Lower leg skin (tissue), 4 donors: ENCODE results near the gene BLNK. TPM values are rescaled to one million over a fixed set of nuclear protein-coding genes. Genes with fewer than 3 reads are reported as not detected.
A peak's percentile ranks its signal among the peaks of the same experiment; 100 is the strongest.

Experiments used
- DNase-seq, 2 donors: peaks; one replicate each; pipeline ENCODE4 v3.0.0-alpha.2; 2019; ENCODE audit warnings: low spot score in 2 of 2
- H3K4me3 ChIP-seq: fragments of 200-600 bp; sonication (generic); 2 replicates; pipeline ENCODE4 v1.5.1; 2017; ENCODE audit warnings: mild to moderate bottlenecking, low read depth; ENCODE audit not compliant: poor library complexity, severe bottlenecking
- CTCF ChIP-seq, 3 donors: fragments of 450-650 bp; IDR thresholded peaks; one replicate each; pipeline ENCODE4 v1.5.1; 2016; ENCODE audit warnings: antibody characterized with exemption in 3 of 3, mild to moderate bottlenecking in 3 of 3, moderate library complexity in 2 of 3
- POLR2A ChIP-seq, 2 donors: fragments of 450-650 bp; IDR thresholded peaks; one replicate each; pipeline ENCODE4 v1.6.1; 2016 to 2017; ENCODE audit warnings: antibody characterized with exemption in 2 of 2, mild to moderate bottlenecking in 1 of 2, moderate library complexity in 1 of 2
- WGBS, 2 donors: methylation state at CpG; one replicate each; pipeline ENCODE4 v1.1.5; 2018; 5-methylcytosine and 5-hydroxymethylcytosine counted together
- intact Hi-C: fragments of 100-400 bp; cut with DNase I; formaldehyde crosslinking; loops from one replicate; pipeline ENCODE4 v1.15.0; 2023; ENCODE audit warnings: low total_unique reads
- total RNA-seq, 4 donors: library from RNA; depleted of rRNA; stranded (reverse); fragments of >200 nt; gene quantifications; one replicate each; pipeline ENCODE4 v1.1.0, GENCODE V29; 2016

Gene BLNK
- total RNA-seq, 4 donors from 2014 or later: 2.4 to 13.3 (median 7.7) TPM

- TF ChIP-seq POLR2A (IDR thresholded peaks at IDR 0.05) (no peak), CTCF (IDR thresholded peaks at IDR 0.05) (no peak)
- intact Hi-C loops: no loop called here
- no peak overlapping the region for H3K4me3 ChIP-seq
- WGBS, 2 donors: 86 to 93% methylated on average over 6 of the region's 6 CpGs
- DNase-seq: no peak
Measured at GRCh38 chr10:96236090-96236478, 35.3 kb downstream of the BLNK start.

- TF ChIP-seq POLR2A (IDR thresholded peaks at IDR 0.05): no peak
- no peak for TF ChIP-seq CTCF (IDR thresholded peaks at IDR 0.05)
- DNase-seq: no peak
- H3K4me3 ChIP-seq: no peak overlapping the region
- intact Hi-C loops: no loop called here
- 85 to 94% methylated on average over 8 of the region's 8 CpGs for WGBS, 2 donors
Measured at GRCh38 chr10:96235326-96236089, 35.9 kb downstream of the BLNK start.

- 38 to 56% methylated on average over 2 of the region's 2 CpGs for WGBS, 2 donors
- no peak for TF ChIP-seq POLR2A (IDR thresholded peaks at IDR 0.05)
- TF ChIP-seq CTCF (IDR thresholded peaks at IDR 0.05): no peak
- no peak overlapping the region for H3K4me3 ChIP-seq
- DNase-seq: no peak
- intact Hi-C loops: loop anchor here (5.0 kb wide), 1 partner anchor 63 kb away; no protein-coding TSS in a partner anchor
Measured at GRCh38 chr10:96233959-96234358, 37.4 kb downstream of the BLNK start.

- no peak for DNase-seq
- intact Hi-C loops: loop anchor here (5.0 kb wide), 1 partner anchor 67 kb away; no protein-coding TSS in a partner anchor
- TF ChIP-seq POLR2A (IDR thresholded peaks at IDR 0.05) (no peak), CTCF (IDR thresholded peaks at IDR 0.05) (no peak)
- H3K4me3 ChIP-seq: no peak overlapping the region
- WGBS, 2 donors: 92% methylated on average over 6 of the region's 6 CpGs
Measured at GRCh38 chr10:96230527-96230926, 40.8 kb downstream of the BLNK start.

- intact Hi-C loops: loop anchor here (5.0 kb wide), 1 partner anchor 68 kb away; no protein-coding TSS in a partner anchor
- no peak overlapping the region for H3K4me3 ChIP-seq
- TF ChIP-seq CTCF (IDR thresholded peaks at IDR 0.05) (peak in 1 of 3 donors; percentile 67), POLR2A (IDR thresholded peaks at IDR 0.05) (no peak)
- WGBS, 2 donors: 3 to 7% methylated on average over 7 of the region's 7 CpGs
- peak; percentile 62 to 89 for DNase-seq
Measured at GRCh38 chr10:96229568-96230030, 41.8 kb downstream of the BLNK start.
